ENCODE results near the gene SIGLEC1. TPM values are rescaled to one million over a fixed set of nuclear protein-coding genes. Genes with fewer than 3 reads are reported as not detected.

Gene SIGLEC1
- total and polyA plus RNA-seq, 2 of the 4 experiments (the other 2 are of a cell fraction): not detected

DNA sequence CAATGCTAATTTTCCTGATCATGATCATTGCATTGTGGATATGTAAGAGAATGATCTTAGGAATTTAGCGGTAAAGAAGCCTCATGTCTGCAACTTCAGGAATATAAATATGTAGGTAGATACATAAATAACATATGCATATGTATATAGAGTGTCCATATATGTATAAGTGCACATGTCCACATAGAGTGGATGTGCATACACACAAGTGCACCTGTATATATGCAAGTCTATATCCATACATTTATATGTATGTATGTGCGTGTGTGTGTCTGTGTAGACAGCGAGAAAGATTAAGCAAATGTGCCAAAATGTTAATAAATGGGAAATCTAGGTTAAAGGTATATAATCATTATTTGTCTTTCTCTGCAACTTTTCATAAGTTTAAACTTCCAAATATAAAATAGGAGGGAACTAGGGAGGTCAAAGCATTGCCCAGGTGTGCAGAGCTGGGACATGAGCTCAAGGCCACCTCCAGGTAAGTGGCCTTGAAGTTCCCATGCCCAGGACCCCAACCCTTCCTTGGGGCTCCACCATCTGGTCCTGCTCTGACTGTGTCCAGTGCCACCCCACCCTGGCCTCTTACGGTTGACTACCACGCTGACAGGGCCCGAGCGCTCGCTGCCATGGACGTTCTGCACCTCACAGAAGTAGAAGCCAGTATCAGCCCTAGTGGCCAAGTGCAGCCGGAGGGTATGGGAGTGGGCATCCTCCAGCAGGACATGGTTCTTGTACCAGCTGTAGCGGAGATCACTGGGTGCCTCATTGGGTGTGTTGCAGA, 9.6 kb downstream of the SIGLEC1 start:
- Histone ChIP-seq H4K8ac (ENCODE audit: low read depth in 2 of 2, low read length in 2 of 2) (no peak overlapping the region), H4K5ac (ENCODE audit: low read depth, low read length) (no peak overlapping the region), H3K9me3 (ENCODE audit: control insufficient read depth, insufficient read depth, low read length) (peaks cover 2% of the 10 kb centered on the region; the same call in 1 of the 2 replicates), H2BK15ac (ENCODE audit: low read depth, low read length) (no peak overlapping the region), H3K56ac (ENCODE audit: extremely low read depth, insufficient read depth, low read length) (no peak overlapping the region), H4K20me1 (ENCODE audit: insufficient read depth, low read length) (no peaks in the 10 kb centered on the region), H3K9ac (ENCODE audit: low read depth, low read length) (no peak overlapping the region), H3K79me1 (ENCODE audit: low read depth in 1 of 2, low read length in 2 of 2) (no peaks in the 10 kb centered on the region), H3K18ac (ENCODE audit: low read depth, low read length) (no peak overlapping the region), H3K23ac (ENCODE audit: low read depth, low read length) (no peak overlapping the region), H2AK5ac (ENCODE audit: low read depth, low read length) (no peak overlapping the region), H2AFZ (replicated peaks; ENCODE audit: low read length, poor library complexity) (no peak overlapping the region), H3K9me1 (ENCODE audit: insufficient read depth, low read length) (no peaks in the 10 kb centered on the region), H2AK9ac (replicated peaks; ENCODE audit: low read depth, low read length, poor library complexity) (no peak overlapping the region), H2BK120ac (ENCODE audit: low read depth, low read length) (no peak overlapping the region), H3K4me3 (ENCODE audit: insufficient read depth, low read depth, low read length) (no peak overlapping the region), H4K91ac (ENCODE audit: insufficient read depth, low read depth, low read length) (no peak overlapping the region), H3K36me3 (ENCODE audit: control insufficient read depth, insufficient read depth, low read length) (no peaks in the 10 kb centered on the region), H3K27ac (ENCODE audit: insufficient read depth, low read length) (no peak overlapping the region), H3K4me2 (ENCODE audit: low read depth, low read length) (no peak overlapping the region), H3K27me3 (ENCODE audit: control insufficient read depth, insufficient read depth, low read length) (peaks cover 44% of the 10 kb centered on the region), H3K14ac (replicated peaks; ENCODE audit: low read depth, low read length) (no peak overlapping the region), H3K4me1 (ENCODE audit: control insufficient read depth, insufficient read depth, low read length) (no peaks in the 10 kb centered on the region), H2BK5ac (ENCODE audit: low read depth, low read length, poor library complexity, severe bottlenecking) (no peak overlapping the region), H3K4ac (ENCODE audit: low read depth, low read length) (no peak overlapping the region), H2BK20ac (ENCODE audit: low read depth, low read length) (no peak overlapping the region)
- ChIA-PET POLR2A (ENCODE audit: unreplicated experiment) (no interaction called here), CTCF (interaction anchor here (0.6 to 0.7 kb wide), 2 partner anchors 17 to 276 kb away, joined by 3 read pairs; no protein-coding TSS in a partner anchor)
- DNase-seq: no peak
- no peak for ATAC-seq (ENCODE audit: low read depth)
- in situ Hi-C loops (cut with MboI; ENCODE audit: low sequenced_read_pairs): no loop called here
- no CpG with 5 or more reads among the region's 11 CpGs for WGBS, 2 experiments (ENCODE audit: extremely low coverage in 2 of 2, insufficient read length in 1 of 2)
- dilution Hi-C loops (cut with HindIII; ENCODE audit: low sequenced_read_pairs, unreplicated experiment): no loop called here
- intact Hi-C loops (cut with micrococcal nuclease): no loop called here
- BruUV-seq (replicated peaks): no TSS peak
- TF ChIP-seq MAFK (IDR thresholded peaks at IDR 0.05; ENCODE audit: low read depth, low read length) (no peak), RAD21 (IDR thresholded peaks at IDR 0.05; ENCODE audit: low read length) (no peak), SMC3 (IDR thresholded peaks at IDR 0.05; ENCODE audit: low read depth, low read length) (no peak), CHD1 (IDR thresholded peaks at IDR 0.05; ENCODE audit: low read depth, low read length) (no peak), NFE2L2 (IDR thresholded peaks at IDR 0.05; ENCODE audit: low read depth, low read length) (no peak), CEBPB (IDR thresholded peaks at IDR 0.05; ENCODE audit: low read depth, low read length) (no peak), FOS (IDR thresholded peaks at IDR 0.05; ENCODE audit: low read depth, low read length) (no peak), RFX5 (IDR thresholded peaks at IDR 0.05; ENCODE audit: low read depth, low read length) (no peak), MAZ (IDR thresholded peaks at IDR 0.05; ENCODE audit: borderline replicate concordance, low read depth, low read length) (no peak), BHLHE40 (IDR thresholded peaks at IDR 0.05; ENCODE audit: low read depth, low read length) (no peak), MXI1 (IDR thresholded peaks at IDR 0.05; ENCODE audit: borderline replicate concordance, low read depth, low read length) (no peak), RCOR1 (IDR thresholded peaks at IDR 0.05; ENCODE audit: insufficient replicate concordance, low read length) (no peak), POLR2A (IDR thresholded peaks at IDR 0.05; ENCODE audit: low read depth, low read length) (no peak)
- TF ChIP-seq, protein P1, sequence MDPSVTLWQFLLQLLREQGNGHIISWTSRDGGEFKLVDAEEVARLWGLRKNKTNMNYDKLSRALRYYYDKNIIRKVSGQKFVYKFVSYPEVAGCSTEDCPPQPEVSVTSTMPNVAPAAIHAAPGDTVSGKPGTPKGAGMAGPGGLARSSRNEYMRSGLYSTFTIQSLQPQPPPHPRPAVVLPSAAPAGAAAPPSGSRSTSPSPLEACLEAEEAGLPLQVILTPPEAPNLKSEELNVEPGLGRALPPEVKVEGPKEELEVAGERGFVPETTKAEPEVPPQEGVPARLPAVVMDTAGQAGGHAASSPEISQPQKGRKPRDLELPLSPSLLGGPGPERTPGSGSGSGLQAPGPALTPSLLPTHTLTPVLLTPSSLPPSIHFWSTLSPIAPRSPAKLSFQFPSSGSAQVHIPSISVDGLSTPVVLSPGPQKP (IDR thresholded peaks at IDR 0.05; ENCODE audit: borderline replicate concordance, low read depth, low read length): no peak
- TF ChIP-seq, protein P2, sequence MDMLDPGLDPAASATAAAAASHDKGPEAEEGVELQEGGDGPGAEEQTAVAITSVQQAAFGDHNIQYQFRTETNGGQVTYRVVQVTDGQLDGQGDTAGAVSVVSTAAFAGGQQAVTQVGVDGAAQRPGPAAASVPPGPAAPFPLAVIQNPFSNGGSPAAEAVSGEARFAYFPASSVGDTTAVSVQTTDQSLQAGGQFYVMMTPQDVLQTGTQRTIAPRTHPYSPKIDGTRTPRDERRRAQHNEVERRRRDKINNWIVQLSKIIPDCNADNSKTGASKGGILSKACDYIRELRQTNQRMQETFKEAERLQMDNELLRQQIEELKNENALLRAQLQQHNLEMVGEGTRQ (IDR thresholded peaks at IDR 0.05; ENCODE audit: low read depth, low read length): no peak
- TF ChIP-seq, protein P3, sequence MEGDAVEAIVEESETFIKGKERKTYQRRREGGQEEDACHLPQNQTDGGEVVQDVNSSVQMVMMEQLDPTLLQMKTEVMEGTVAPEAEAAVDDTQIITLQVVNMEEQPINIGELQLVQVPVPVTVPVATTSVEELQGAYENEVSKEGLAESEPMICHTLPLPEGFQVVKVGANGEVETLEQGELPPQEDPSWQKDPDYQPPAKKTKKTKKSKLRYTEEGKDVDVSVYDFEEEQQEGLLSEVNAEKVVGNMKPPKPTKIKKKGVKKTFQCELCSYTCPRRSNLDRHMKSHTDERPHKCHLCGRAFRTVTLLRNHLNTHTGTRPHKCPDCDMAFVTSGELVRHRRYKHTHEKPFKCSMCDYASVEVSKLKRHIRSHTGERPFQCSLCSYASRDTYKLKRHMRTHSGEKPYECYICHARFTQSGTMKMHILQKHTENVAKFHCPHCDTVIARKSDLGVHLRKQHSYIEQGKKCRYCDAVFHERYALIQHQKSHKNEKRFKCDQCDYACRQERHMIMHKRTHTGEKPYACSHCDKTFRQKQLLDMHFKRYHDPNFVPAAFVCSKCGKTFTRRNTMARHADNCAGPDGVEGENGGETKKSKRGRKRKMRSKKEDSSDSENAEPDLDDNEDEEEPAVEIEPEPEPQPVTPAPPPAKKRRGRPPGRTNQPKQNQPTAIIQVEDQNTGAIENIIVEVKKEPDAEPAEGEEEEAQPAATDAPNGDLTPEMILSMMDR (conservative IDR thresholded peaks at IDR 0.05; ENCODE audit: low read depth, low read length): no peak

Data from IMR-90 (cell line).